Common myeloid progenitor, CD34-positive (primary cell): ENCODE measurements around the gene CAMP.
"Not testable (repeated sequence)": the region's sequence is repeated elsewhere in the genome, so short reads cannot be mapped to it uniquely, and the experiment has no call there.

Source experiments
- CTCF ChIA-PET: fragments of 350-600 bp; sonication (Branson Sonifier 250); formaldehyde crosslinking; loops from one replicate; lab custom pipeline; 2021; ENCODE audit warnings: antibody characterized with exemption; lab: Charles Lee
- POLR2A ChIA-PET: fragments of 350-600 bp; sonication (Branson Sonifier 250); formaldehyde crosslinking; loops from one replicate; lab custom pipeline; 2021; ENCODE audit warnings: antibody characterized with exemption; lab: Charles Lee
- DNase-seq, 3 donors: peaks; one replicate each; pipeline versions ENCODE4 v3.0.0 to v3.0.0-alpha.2; 2013
- H3K27ac ChIP-seq, 2 experiments: 1 replicate in 1 of 2; 2 replicates in 1 of 2; pipeline ENCODE4 v1.7.0; 2013; ENCODE audit warnings: inconsistent platforms in 2 of 2, low read length in 2 of 2, mild to moderate bottlenecking in 2 of 2, low read depth in 1 of 2, moderate library complexity in 1 of 2; ENCODE audit not compliant: severe bottlenecking in 2 of 2, insufficient read depth in 1 of 2, poor library complexity in 1 of 2
- H3K27me3 ChIP-seq, 5 experiments: replicated peaks in 2 of 5; 1 replicate in 3 of 5; 2 replicates in 2 of 5; pipeline versions ENCODE4 v1.6.1 to v1.7.0; 2013; ENCODE audit warnings: low read length in 4 of 5, mild to moderate bottlenecking in 2 of 5, moderate library complexity in 2 of 5, inconsistent platforms in 1 of 5; ENCODE audit not compliant: insufficient read depth in 5 of 5, control insufficient read depth in 4 of 5
- H3K36me3 ChIP-seq, 4 experiments: 1 replicate in 2 of 4; 2 replicates in 2 of 4; pipeline versions ENCODE4 v1.6.1 to v1.7.0; 2013; ENCODE audit warnings: low read length in 3 of 4, control low read depth in 1 of 4, mild to moderate bottlenecking in 1 of 4; ENCODE audit not compliant: control insufficient read depth in 4 of 4, insufficient read depth in 4 of 4
- H3K4me1 ChIP-seq, 4 experiments: 1 replicate in 3 of 4; 2 replicates in 1 of 4; pipeline versions ENCODE4 v1.6.1 to v1.7.1; 2013; ENCODE audit warnings: low read length in 3 of 4, mild to moderate bottlenecking in 3 of 4, control low read depth in 1 of 4, inconsistent platforms in 1 of 4, moderate library complexity in 1 of 4; ENCODE audit not compliant: control insufficient read depth in 4 of 4, insufficient read depth in 4 of 4; ENCODE audit errors: control extremely low read depth in 1 of 4
- H3K4me3 ChIP-seq, 7 experiments: 1 replicate in 4 of 7; 2 replicates in 3 of 7; pipeline versions ENCODE4 v1.5.1 to v1.7.0; 2013; ENCODE audit warnings: mild to moderate bottlenecking in 7 of 7, low read length in 6 of 7, moderate library complexity in 6 of 7, inconsistent platforms in 2 of 7, low read depth in 2 of 7, control low read depth in 1 of 7; ENCODE audit not compliant: insufficient read depth in 4 of 7, control insufficient read depth in 1 of 7; ENCODE audit errors: extremely low read depth in 1 of 7
- H3K9me3 ChIP-seq, 5 experiments: 1 replicate in 4 of 5; 2 replicates in 1 of 5; pipeline versions ENCODE4 v1.6.1 to v1.7.1; 2013; ENCODE audit warnings: low read length in 4 of 5, mild to moderate bottlenecking in 2 of 5, inconsistent platforms in 1 of 5, low read depth in 1 of 5, moderate library complexity in 1 of 5; ENCODE audit not compliant: control insufficient read depth in 4 of 5, insufficient read depth in 2 of 5; ENCODE audit errors: control extremely low read depth in 1 of 5
- WGBS: methylation state at CpG from one replicate; pipeline ENCODE4 v1.1.5; 2013; ENCODE audit not compliant: insufficient coverage; 5-methylcytosine and 5-hydroxymethylcytosine counted together

CAMP gene

DNA sequence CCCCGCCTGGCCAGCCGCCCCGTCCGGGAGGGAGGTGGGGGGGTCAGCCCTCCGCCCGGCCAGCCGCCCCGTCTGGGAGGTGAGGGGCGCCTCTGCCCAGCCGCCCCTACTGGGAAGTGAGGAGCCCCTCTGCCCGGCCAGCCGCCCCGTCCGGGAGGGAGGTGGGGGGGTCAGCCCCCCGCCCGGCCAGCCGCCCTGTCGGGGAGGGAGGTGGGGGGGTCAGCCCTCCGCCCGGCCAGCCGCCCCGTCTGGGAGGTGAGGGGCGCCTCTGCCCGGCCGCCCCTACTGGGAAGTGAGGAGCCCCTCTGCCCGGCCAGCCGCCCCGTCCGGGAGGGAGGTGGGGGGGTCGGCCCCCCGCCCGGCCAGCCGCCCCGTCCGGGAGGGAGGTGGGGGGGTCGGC is 11.5 kb upstream of the CAMP start:
- DNase-seq, H3K36me3 ChIP-seq, POLR2A ChIA-PET, CTCF ChIA-PET, H3K9me3 ChIP-seq, H3K27ac ChIP-seq, H3K4me1 ChIP-seq, H3K4me3 ChIP-seq, H3K27me3 ChIP-seq: not testable (repeated sequence)
- no CpG with 5 or more reads among the region's 36 CpGs for WGBS

DNA sequence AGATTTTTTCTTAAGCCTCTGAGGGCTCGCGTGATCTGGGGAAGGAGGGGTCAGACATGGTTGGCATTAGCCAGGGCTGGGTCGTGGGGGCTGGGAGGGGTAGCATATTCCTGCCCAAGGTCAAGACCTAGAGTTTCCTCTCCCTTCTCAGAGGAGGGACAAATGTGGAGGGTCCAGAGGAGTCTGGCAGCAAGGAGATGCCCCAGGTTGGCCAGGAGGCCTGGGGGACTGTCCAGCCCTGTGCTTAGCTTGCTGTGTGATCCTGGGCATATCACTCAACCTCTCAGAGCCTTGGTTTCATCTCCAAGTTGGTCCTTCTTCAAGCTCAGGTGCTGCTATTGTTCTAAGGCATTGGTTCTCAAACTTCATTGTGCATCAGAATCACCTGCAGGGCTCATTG is 9.1 kb upstream of the CAMP start:
- WGBS, result 97% methylated on average over 3 of the region's 3 CpGs
- CTCF ChIA-PET, result interaction anchor here (0.7 kb wide), 1 partner anchor 336 kb away, joined by 3 read pairs; no protein-coding TSS in a partner anchor

DNA sequence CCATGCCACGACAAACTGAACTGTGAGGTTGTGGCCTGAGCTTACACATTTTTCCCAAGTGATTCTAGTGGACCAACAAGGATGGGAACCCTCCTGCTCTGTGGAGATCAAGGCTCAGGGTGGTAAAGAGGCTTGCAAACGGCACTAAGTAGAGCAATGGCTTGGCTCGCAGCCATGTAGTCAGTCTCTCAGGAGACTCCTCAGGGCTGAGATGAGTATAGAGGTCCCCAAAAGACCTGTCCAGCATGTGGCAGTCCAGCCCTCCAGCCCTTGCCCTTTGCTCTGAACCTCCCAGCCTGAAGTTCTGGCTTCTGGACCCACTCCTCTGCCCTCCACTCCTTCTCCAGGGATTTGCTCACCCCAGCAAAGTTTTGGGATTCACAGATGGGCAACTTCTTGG is 8.3 kb upstream of the CAMP start:
- no peak for DNase-seq
- H3K4me1 ChIP-seq, result no peaks in the 10 kb centered on the region
- no peak overlapping the region for H3K4me3 ChIP-seq
- ChIA-PET CTCF (no interaction called here), POLR2A (no interaction called here)
- no peaks in the 10 kb centered on the region for H3K9me3 ChIP-seq
- H3K36me3 ChIP-seq, result no peaks in the 10 kb centered on the region
- no peaks in the 10 kb centered on the region for H3K27me3 ChIP-seq
- 80% methylated on average over 3 of the region's 3 CpGs for WGBS
- H3K27ac ChIP-seq, result no peak overlapping the region

More for the DNA sequence above, 9.1 kb upstream of the CAMP start:
- Histone ChIP-seq H3K4me3 (no peak overlapping the region), H3K4me1 (no peaks in the 10 kb centered on the region), H3K27ac (no peak overlapping the region), H3K9me3 (no peaks in the 10 kb centered on the region), H3K27me3 (no peaks in the 10 kb centered on the region), H3K36me3 (no peaks in the 10 kb centered on the region)
- POLR2A ChIA-PET, result no interaction called here
- no peak for DNase-seq

DNA sequence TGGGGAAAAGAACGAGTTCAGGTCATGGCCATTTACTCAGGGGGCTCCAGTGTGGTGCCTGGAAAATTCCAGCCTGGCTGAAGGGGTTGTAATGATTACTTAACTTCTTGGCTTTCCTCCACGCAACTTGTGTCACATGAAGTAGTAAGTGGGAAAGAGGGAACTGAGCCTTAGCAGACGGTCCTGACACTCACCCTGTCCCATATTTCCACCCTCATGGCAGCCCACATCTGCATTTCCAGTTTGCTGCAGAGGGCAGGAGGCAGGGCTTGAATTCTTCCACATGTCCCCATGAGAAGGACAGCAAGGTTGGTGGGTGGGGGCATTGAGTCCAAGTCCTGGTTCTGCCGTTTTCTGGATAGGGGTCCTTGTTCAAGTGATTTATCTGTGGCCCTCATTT is 7.8 kb upstream of the CAMP start:
- CTCF ChIA-PET, result no interaction called here
- Histone ChIP-seq H3K27ac (no peak overlapping the region), H3K4me1 (no peaks in the 10 kb centered on the region), H3K9me3 (no peaks in the 10 kb centered on the region), H3K4me3 (no peak overlapping the region), H3K36me3 (no peaks in the 10 kb centered on the region), H3K27me3 (no peaks in the 10 kb centered on the region)
- POLR2A ChIA-PET, result no interaction called here
- DNase-seq, result no peak
- 86% methylated on average over 2 of the region's 4 CpGs for WGBS

DNA sequence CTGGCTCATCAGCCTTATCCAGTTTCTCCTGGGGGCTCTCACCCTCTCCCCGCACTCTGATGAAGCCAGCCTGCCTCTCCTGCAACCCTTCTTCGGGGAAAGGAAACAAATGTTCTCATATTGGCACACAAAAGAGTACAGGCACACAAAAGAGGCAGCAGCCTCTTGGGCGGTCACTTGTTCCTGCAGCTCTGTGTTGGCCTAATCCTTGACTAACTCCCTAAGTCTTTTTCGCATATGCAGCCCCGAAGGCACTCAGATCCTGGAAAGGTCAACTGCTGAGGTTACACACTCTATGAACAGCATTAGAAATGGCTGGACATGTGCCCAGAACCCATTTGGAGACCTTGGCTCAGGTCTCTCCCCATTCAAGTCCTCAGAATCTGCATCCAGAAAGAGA is 7.4 kb upstream of the CAMP start:
- Histone ChIP-seq H3K27ac (no peak overlapping the region), H3K36me3 (no peaks in the 10 kb centered on the region), H3K9me3 (no peaks in the 10 kb centered on the region), H3K27me3 (no peaks in the 10 kb centered on the region), H3K4me1 (no peaks in the 10 kb centered on the region), H3K4me3 (no peak overlapping the region)
- CTCF ChIA-PET, result no interaction called here
- WGBS, result 98% methylated on average over 5 of the region's 5 CpGs
- POLR2A ChIA-PET, result no interaction called here
- DNase-seq, result no peak

DNA sequence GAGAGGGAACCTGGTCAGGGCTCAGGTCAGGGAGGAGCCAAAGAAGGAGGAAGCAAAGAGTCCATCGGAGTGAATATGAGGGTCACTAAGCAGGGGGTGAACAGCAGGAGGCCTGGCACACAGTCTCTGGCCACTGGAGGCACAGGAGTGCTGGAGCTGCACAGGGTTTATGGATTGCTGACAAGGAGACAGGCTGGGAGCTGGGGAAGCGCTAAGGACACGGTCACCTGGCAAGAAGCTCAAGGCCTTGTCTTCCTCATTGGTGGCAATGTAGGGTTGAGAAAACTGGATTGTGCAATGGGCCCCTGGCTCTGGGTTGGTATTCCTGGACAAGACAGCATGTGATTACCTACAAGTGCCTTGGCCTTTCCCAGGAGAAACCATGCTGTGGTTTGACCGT is 5.8 kb upstream of the CAMP start:
- CTCF ChIA-PET, result interaction anchor here (1.2 kb wide), 2 partner anchors 14 to 17 kb away, joined by 3 read pairs; no protein-coding TSS in a partner anchor
- POLR2A ChIA-PET, result no interaction called here

DNA sequence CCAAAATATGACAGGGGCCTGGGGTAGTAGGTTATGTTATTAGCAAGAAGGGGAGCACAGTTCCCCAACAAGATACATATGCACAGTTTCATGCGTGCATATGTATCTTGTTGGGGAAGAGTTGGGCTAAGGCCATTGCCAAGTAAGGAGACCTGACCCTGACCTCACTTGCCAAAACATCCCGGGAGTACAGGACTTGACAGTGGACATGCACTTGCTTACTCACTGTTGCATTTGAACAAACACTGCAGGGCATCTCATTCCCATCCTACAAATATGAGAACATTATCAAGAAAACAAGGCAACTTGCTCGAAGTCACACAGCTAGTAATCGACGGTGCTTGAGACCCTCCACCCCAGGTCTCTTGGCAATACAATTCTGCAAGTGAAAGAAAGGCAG is 4.8 kb upstream of the CAMP start:
- DNase-seq, result no peak
- Histone ChIP-seq H3K27me3 (no peaks in the 10 kb centered on the region), H3K27ac (no peak overlapping the region), H3K9me3 (no peaks in the 10 kb centered on the region), H3K4me3 (no peak overlapping the region), H3K4me1 (peaks cover 0 to 18% (median 10%) of the 10 kb centered on the region in 4 experiments), H3K36me3 (no peaks in the 10 kb centered on the region)
- POLR2A ChIA-PET, result no interaction called here
- WGBS, result 100% methylated on average over 2 of the region's 5 CpGs
- CTCF ChIA-PET, result no interaction called here

More for the DNA sequence above, 5.8 kb upstream of the CAMP start:
- Histone ChIP-seq H3K4me3 (no peak overlapping the region), H3K27me3 (no peaks in the 10 kb centered on the region), H3K4me1 (peaks cover 0 to 7% (median 1%) of the 10 kb centered on the region in 4 experiments), H3K36me3 (no peaks in the 10 kb centered on the region), H3K27ac (no peak overlapping the region), H3K9me3 (no peaks in the 10 kb centered on the region)
- 91% methylated on average over 4 of the region's 4 CpGs for WGBS
- no peak for DNase-seq
